Activated naive CD4-positive, alpha-beta T cell treated with anti-CD3 and anti-CD28 coated beads, Interleukin-2, amount 50 U/mL, for 72 hours (primary cell): ENCODE measurements around the gene ADGRD1. TPM values are rescaled to one million over a fixed set of nuclear protein-coding genes. Genes with fewer than 3 reads are reported as not detected.

ENCODE experiments used
- ATAC-seq, 2 donors: fragments of 150-1000 bp; cut with Tn5 transposase; 2 replicates each; pipeline ENCODE4 v1.10.0; 2021; ENCODE audit warnings: mild to moderate bottlenecking in 2 of 2, moderate library complexity in 2 of 2
- DNase-seq, 2 donors: peaks; one replicate each; pipeline ENCODE4 v3.0.0; 2021 to 2022; ENCODE audit warnings: low spot score in 2 of 2
- H3K27ac Mint-ChIP-seq, 2 donors: one replicate each; pipeline ENCODE4 v1.8.0; 2022; ENCODE audit warnings: mild to moderate bottlenecking in 2 of 2, mixed read lengths in 2 of 2
- H3K36me3 Mint-ChIP-seq, 2 donors: one replicate each; pipeline ENCODE4 v1.8.0; 2022; ENCODE audit warnings: mixed read lengths in 2 of 2
- H3K9me3 Mint-ChIP-seq, 2 donors: one replicate each; pipeline ENCODE4 v1.8.0; 2022; ENCODE audit warnings: mixed read lengths in 2 of 2
- total RNA-seq, 2 donors: library from RNA; stranded (reverse); gene quantifications; one replicate each; pipeline ENCODE4 v1.2.3, GENCODE V29; 2022

Gene ADGRD1
- total RNA-seq, 2 donors from 2014 or later, result 0.70 TPM; not detected in 1

- H3K36me3 Mint-ChIP-seq, result peaks cover 10 to 11% of the 10 kb centered on the region in 2 donors
- peaks cover 13 to 15% of the 10 kb centered on the region in 2 donors for H3K9me3 Mint-ChIP-seq
- H3K27ac Mint-ChIP-seq, result no peak overlapping the region
- DNase-seq (no peak), ATAC-seq (no peak)
Measured at GRCh38 chr12:131177599-131177998, 223.9 kb downstream of the ADGRD1 start.

GRCh38 chr12:131187602-131188001, 233.9 kb downstream of the ADGRD1 start:
- Mint-ChIP-seq H3K36me3 (peaks cover 5 to 7% of the 10 kb centered on the region in 2 donors), H3K27ac (no peak overlapping the region), H3K9me3 (peaks cover 6 to 20% of the 10 kb centered on the region in 2 donors)
- no peak for DNase-seq
- ATAC-seq, result no peak

GRCh38 chr12:131188131-131189050, 234.7 kb downstream of the ADGRD1 start:
- Mint-ChIP-seq H3K36me3 (peaks cover 5 to 7% of the 10 kb centered on the region in 2 donors), H3K9me3 (peaks cover 5 to 20% of the 10 kb centered on the region in 2 donors), H3K27ac (no peak overlapping the region)
- DNase-seq (no peak), ATAC-seq (no peak)

GRCh38 chr12:131189781-131190180, 236.1 kb downstream of the ADGRD1 start:
- no peak for ATAC-seq
- H3K27ac Mint-ChIP-seq, result no peak overlapping the region
- peaks cover 5 to 7% of the 10 kb centered on the region in 2 donors for H3K36me3 Mint-ChIP-seq
- peaks cover 0 to 13% of the 10 kb centered on the region in 2 donors for H3K9me3 Mint-ChIP-seq
- no peak for DNase-seq

- no peak overlapping the region for H3K27ac Mint-ChIP-seq
- no peak for DNase-seq
Measured at GRCh38 chr12:131190965-131191364, 237.3 kb downstream of the ADGRD1 start.

More at GRCh38 chr12:131190965-131191364, 237.3 kb downstream of the ADGRD1 start:
- Mint-ChIP-seq H3K9me3 (peaks cover 0 to 10% of the 10 kb centered on the region in 2 donors), H3K36me3 (peaks cover 0 to 7% of the 10 kb centered on the region in 2 donors)
- no peak for ATAC-seq

Other genes starting within 250 kb of the ADGRD1 start
- not detected for gene RIMBP2, start 237.6 kb upstream of the ADGRD1 start, total RNA-seq
- 10 to 100 TPM; 14.4 to 16.6 TPM for gene STX2, start 114.7 kb upstream of the ADGRD1 start, total RNA-seq
- gene RAN, start 81.8 kb upstream of the ADGRD1 start, total RNA-seq, result 1,000 to 10,000 TPM; 1,428 to 1,822 TPM